SK-N-MC (cell line): ENCODE data around the gene GPR65.

Experiments
- EZH2 ChIP-seq: fragments of 200-600 bp; sonication (generic); IDR thresholded peaks from one replicate; pipeline ENCODE4 v1.6.1; 2017; ENCODE audit warnings: antibody characterized with exemption
- FOXP2 ChIP-seq: optimal IDR thresholded peaks from 2 replicates; pipeline ENCODE3; 2011; ENCODE audit warnings: mild to moderate bottlenecking, moderate library complexity; ENCODE audit not compliant: insufficient read depth; ENCODE audit errors: extremely low read length, control extremely low read depth
- POLR2AphosphoS5 ChIP-seq: IDR thresholded peaks from 2 replicates; pipeline ENCODE4 v1.6.1; 2012; ENCODE audit warnings: mild to moderate bottlenecking, low read depth, low read length, borderline replicate concordance

- no peak for TF ChIP-seq EZH2
- no peak for TF ChIP-seq POLR2AphosphoS5
- no peak for TF ChIP-seq FOXP2
Observed at GRCh38 chr14:88003425-88003824, 1.5 kb upstream of the GPR65 start.
